HG02798 (cell line): ENCODE measurements around the gene MOB3C.
A peak's percentile ranks its signal among the peaks of the same experiment; 100 is the strongest.

Experiments used
- ATAC-seq: cut with Tn5 transposase; IDR thresholded peaks from one replicate; pipeline ENCODE4 v1.9.1; 2021; ENCODE audit warnings: mild to moderate bottlenecking; ENCODE audit not compliant: unreplicated experiment, poor library complexity

Gene MOB3C

DNA sequence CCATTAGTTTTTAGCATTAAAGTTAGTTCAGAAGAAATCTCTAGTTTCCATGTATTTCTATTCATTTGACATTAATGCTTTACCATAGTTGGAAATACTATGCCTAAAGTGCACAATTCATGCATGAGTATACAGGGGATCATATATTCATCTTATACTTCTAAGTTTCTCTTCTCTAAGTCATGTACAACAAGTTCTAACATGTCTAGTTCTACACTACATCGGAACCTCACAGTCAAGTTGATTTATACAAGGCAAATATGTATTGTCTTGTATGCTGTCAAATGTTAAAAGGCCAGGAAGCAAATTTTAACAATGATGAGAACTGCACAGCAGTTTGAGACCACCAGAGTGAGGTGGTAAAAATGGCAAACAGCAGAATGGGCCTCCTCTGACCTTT lies 22.9 kb upstream of the MOB3C start:
- no peak for ATAC-seq

DNA sequence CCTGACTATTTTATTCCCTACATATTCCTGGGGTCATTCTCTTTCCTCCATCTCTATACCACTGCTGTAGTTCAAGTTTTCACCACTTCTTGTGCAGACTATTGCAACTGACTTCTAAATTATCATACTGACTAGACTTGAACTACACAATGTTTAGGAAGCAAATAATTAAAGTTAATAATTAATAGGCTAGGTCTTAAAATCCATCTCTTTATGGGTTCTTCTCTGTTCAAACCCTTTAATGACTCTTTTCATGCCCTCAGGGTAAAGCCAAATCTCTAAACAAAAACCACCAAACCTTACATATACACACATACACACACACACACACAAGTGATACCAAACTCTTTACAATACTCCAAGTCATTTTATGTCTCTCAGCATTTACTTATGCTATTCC lies 22.3 kb upstream of the MOB3C start:
- no peak for ATAC-seq

DNA sequence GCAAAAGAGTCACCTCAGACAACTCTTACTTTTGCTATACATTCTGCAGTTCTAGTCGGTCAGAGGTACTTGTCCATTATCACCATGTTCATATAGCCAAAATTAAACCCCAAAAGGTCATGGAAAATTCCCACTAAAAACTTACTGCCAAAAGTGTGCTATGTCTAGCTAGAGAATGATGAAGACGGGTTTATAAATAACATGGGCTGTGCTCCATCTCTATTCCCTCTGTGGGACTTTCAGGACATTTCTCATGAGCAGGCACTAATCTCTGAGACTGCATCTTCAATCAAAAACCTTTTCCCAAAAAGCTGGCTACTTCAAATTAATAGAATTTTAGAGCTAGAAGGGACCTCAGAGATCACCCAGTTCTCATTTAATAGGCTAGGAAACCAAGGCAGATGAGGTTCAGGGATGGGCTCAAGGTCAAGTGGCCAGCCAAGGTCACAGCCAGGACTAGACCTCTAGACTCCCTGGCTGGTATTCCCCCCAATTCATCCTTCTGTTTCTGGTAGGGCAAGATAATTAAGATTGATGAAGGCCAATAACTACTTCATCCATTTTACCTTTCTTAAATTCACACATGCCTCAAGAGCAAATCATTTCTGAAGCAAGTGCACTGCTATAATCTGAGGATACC lies 21.0 kb upstream of the MOB3C start:
- no peak for ATAC-seq

DNA sequence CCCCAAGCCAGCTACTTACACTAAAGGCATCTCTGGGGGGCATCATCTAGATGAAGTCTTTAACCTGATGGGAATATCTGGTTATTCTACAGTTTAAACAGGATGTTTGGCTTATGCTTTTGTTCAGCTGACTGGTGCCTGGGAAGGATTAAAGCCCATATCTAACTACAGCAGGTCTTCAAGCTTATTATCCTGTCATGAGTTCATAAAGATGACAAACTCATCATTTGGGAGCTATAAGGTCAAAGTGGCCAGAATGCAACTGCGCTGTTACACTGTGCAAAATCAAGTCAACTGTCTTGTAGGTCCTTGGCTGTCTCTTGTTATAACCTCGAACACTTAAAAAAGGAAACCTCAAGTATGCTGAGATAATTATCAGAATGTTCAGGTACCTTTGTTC lies 18.6 kb upstream of the MOB3C start:
- ATAC-seq = no peak

DNA sequence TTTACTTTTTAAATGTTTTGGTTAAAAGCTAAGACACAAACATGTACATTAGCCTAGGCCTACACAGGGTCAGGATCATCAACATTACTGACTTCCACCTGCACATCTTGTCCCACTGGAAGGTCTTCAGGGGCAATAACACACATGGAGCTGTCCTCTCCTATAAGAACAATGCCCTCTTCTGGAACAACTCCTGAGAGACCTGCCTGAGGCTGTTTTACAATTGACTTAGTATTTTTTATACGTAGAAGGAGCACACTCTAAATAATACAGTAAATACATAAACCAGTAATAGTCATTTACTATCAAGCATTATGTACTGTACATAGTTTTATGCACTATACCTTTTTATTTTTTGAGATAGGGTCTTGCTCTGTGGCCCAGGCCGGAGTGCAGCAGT lies 14.1 kb upstream of the MOB3C start:
- ATAC-seq = no peak

DNA sequence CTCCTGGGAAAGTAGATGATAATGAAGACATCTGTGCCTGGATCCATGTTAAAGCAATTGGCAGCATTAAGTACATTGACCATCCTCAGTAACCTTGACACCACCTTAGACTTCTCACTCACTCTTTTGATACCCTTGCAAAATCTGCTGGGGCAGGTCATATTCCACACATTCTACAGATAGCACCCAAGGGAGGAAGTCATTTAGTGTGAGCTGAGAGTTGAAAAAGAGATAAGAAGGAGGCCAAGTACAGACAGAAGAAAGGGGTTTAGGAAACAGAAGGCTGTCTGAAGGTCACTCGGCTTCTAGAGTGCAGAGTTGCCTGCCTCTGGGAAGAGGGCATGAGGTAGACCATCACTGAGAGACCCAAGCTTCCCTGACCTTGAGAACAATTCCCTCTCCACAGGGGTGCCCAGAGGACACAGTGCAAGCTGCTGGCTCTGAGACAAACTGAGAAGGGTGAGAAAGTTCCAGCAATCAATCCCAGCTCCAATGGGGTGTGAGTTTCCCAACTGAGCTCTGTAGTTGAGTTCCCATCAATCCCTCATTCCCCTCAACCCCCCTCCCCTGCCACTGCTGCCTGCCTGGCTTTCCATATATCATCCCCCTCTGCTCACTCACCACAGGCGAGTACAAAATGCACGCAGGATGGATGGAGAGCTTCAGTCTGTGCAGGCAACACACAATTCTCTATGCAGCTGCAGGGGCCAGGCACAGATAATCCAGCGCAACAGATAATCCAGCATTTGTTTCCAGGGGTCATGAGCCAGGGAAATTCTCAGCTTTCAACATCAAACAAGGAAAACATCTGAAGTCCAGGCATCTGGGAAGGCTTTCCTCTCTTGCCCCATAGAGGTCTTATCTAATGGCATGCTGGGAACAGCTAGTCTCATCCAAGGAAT lies 7.4 kb upstream of the MOB3C start:
- ATAC-seq = no peak

DNA sequence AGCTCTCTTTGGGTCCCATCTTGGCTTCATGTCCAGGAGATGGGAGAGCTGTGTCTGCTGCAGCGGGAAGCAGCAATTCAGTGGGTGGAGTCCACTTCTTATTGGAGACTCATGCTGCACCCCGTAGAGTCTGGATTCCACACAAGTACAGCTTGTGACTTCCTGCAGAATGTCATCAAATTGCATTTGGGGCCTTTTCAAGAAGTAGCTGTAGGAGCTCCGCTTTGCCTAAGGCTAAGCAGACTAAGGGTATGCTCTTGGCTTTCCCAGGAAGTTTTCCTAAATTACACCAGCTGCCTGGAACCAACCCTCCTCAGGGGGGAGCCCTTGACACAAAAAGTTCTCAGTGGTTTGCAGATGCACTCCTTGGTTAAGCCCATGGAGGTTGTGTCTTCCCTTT lies 5.7 kb upstream of the MOB3C start:
- ATAC-seq = no peak

DNA sequence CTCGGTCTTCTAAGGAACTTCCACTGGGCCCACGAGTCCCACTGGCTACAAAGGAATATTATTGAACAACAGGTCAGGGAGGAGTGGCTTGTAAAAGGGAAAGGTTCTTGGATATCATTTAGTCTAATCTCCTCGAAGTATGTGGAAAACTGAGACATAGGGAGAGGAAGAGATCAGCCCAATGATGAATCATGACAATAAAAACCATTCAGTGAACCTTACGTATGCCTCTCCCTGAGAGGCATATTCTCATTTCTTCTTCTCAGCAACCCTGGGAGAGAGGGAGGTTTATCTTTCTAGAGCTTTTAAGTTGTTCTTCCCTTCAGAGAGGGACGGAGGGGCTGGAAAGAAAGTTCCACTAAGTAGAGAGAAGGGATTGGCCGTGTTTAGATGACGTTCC lies 5.3 kb upstream of the MOB3C start:
- no peak for ATAC-seq

DNA sequence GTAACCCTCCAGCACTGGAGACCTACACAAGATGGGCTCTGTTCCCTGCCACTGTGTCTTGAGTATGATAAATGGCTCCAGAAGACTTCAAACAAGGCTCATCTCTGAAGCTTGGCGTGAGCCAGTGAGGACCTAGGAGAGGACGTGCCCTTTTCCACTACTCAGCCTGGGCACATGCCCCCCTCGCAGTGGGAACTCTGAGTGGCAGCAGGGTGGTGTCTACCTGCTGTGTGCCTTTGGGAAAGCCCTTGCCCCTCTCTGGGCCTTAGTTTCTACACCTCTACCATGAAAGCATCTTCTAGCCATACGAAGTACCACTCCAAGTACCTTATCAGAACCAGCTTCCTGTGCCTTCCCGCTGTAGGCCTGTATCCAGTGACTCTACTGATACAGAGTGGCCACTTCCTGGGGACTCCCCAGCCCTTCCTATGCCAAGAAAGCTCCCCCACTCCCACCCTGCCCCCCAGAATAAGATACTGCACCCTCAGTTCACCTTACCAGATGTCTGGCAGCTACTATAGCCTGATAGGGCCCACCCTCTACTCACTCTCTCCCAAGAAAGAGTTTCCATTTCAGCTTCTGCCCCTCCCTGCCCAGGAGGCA lies 3.1 kb upstream of the MOB3C start:
- no peak for ATAC-seq

DNA sequence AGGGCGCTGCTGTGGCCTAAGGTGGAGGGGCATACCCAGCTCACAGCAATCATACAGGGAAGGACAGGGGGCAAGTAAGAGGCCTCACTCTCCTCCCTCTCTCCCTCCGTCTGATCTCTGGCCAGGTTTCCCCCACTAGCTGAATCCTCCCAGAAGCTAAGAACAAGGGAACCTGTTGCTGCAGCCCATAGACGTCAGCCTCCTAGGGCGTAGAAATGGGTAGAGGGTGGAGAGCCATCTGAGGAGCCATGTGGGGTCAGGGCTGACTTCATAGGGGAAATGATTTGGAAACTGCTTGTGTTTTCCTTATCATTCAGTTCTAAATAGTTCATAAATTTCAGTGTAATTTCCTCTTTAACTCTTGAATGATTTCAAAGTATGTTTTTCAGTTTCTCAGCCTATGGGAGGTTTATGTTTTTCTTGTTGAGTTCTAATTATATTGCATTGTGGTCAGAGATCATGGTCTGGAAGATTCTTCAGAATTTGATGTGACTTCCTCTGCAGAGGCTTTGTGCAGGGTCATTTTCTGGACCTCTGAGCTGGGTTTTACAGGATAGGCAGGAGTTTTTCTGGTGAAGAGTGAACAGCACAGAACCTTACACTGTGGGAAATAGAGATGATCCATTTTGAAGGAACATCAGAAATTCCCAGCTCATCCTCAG lies 2.3 kb upstream of the MOB3C start:
- ATAC-seq = no peak

DNA sequence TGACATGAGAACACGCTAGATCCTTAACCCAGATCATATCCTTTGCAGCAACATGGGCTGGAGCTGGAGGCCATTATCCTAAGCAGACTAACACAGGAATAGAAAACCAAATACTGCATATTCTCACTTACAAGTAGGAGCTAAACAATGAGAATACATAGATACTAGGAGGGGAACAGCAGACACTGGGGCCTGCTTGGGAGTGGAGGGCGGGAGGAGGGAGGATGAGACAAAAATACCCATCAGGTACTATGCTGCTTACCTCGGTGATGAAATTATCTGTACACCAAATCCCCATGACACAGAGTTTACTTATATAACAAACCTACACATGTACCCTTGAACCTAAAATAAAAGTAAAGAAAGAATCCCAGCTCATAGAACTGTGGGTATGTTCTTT lies 1.2 kb upstream of the MOB3C start:
- no peak for ATAC-seq

DNA sequence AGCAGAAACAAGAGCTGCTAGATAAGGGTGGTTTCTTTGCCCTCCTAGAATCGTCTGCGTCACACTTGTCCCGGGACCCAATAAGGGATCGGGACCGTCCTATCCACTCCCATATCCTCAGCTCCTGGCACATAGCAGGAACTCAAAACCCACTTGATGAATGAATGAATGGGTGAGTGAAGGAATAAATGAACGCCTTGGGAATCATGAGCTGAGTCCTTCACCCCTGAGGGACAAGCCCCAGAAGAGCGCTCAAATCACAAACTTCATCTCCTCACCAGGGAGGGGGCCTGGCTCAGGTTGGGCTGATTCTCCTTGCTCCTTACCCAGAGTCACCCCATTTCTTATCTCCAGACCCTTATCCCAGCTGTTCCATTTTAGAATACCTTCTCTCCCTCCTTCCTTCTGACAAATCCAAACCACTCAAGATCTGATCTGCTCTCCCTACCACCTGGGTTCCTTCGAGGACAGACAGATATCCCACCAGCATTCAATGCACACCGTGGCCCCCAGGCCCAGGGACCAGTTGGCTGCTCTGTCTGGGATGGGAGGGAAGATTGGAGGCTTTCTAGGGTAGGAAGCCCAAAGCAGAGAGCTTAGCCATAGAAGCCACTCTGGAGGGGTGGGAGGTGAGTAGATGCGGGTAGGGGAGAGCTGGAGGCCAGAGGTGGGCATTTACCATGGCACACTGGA lies 643 bp upstream of the MOB3C start:
- ATAC-seq = no peak

DNA sequence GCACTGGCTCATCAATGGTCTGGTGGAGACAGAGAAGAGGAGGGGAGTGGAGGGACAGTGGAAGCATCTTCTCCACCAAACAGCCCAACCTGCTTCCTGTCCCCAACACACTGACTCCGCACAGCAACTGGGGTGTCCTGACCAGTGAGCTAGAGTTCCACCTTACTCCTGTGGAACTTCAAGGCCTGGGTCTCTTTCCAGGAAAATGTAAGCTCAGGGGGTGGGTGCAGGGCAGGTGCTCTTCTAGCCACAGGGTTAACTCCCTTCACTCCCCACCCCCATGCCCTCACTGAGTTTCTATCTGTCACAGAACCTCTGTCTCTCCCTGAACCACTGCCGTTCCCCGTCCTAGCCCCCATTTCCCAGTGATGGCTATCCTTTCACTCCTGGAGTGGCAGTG lies 876 bp downstream of the MOB3C start:
- peak; percentile 4 for ATAC-seq

DNA sequence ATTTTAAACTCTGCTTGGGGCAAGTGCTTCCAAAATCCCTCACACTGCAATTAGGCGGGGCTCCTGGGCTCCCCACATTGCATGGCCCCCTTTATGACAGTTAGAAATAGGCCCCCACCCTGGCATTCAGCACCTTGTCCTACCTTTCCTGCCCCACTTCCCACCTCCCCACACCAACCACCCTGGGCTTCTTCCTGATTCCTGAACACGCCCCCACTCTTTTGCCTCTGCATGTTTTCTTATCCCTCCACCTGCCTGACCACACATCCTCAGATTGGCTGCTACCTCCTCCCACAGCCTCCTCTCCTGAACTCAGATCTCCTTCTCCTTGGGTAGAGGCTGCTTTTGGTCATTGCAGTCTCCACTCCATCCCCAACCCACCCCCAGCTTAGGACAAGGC lies 1.5 kb downstream of the MOB3C start:
- ATAC-seq = no peak

DNA sequence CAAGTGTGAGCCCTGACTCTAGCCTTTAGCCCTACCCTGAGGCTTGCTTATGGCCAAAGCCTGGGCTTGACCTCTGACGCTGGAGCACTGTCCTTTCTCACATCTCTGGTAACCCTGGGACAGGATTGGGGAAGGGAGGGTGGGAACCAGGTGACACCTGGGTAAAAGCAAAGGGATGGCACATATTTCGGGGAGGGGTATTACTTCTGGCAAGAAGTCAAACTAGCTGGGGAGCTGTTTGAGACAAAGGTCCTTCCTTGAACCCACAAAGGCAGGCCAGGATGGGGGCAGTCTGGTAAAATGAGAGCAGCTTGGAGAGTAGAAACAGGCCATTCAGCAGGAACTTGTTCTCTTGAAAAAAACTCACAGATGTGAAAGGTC lies 2.0 kb downstream of the MOB3C start:
- ATAC-seq = no peak

DNA sequence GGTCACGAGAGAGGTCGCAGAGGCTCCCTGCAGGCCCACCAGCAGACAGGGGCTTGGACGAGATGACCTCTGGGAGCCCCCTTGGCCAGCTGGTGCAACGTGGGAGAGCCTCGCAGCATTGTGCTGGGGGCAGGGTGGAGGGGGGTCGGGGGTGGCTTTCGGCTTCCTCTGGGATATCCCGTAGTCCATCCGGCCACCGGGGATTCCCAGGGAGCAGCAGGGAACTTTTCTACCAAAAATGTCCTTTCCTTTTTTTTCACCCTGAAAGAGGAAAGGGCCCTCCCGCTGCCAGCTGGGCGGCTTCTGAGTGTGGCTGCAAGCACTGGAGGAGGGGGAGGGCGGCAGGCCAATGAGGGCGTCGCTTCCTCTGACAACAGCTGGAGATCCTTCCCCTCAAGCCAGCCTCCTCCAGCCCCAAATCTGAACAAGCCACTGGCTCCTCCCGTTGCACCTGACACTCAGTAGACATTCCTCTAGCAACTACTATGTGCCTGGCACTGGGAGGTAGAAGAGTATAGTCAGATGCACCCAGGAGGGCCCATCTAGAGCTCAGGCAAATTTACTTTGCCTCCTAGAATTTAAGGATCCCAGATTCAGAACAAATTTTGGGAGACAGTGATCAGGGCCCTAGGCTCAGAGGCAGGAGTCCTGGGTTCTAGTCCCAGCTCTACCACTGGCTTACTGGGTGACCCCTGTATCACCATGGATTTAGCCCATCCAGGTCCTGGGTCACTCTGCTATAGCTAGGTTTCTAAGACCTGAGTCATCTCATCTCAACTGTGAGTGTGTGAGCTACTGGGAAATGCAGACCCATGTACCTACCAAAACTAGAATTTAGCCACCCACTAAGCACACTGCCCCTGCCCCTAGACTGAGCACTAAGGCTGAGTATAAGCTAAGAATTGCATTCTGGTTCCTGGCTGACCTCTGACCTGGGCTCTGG lies 2.7 kb downstream of the MOB3C start:
- peak; percentile 27 for ATAC-seq

DNA sequence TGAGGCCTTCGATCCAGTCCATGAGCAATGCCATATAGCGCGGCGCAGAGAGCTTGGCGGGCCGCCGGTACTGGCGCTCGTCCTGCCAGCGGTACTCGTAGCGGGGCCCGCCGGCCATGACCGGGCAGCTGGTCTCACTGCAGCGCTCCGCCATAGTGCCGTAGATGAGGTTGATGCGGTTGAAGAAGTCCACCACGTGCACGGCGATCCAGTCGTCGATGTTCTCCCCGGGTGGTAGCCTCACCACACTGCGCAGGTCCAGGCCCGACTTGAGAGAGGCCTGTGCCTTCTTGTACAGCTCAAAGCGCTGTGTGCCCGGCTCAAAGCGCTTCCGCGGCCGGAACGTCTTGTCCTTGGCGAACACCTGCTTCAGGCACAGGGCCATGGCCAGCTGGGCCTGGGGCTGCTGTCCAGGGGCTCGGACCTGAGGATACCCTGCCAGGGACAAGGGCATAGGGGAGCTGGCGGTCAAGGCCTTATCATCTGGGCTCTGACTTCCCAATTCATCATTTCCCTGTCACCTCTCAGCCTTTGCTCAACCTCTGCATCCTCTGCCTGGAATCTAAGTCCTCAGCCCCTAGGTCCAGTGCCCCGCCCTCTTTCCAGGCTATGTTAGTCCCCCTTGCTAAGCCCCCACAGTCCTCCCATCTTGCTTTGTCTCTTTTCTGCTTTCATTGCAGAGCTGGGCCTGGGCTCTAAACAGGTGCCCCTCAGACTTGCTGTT lies 3.5 kb downstream of the MOB3C start:
- no peak for ATAC-seq

DNA sequence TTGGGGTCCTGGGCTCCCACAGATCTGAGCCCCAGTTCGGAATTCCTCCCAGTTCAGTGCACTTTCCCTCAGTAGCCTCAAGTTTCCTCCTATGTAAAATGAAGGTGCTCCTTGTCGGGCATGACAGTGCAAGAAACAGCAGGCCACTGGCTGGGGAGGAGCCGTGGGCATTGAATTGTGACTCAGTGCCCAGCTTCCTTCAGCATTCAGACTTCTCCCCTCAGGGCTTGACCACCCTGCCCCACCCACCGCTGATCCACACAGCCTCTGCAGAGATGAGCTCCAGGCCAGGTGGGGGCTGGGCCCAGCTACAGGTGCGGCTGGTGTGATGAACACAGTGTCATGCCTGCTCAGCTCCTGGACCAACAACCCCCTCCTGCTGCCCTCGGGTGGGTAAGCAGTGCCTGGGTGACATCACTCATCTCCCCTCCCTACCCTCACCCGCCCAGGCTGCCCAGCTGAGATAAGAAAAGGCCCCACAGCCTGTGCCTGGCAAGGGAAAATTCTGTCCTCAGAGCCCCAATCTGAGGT lies 4.9 kb downstream of the MOB3C start:
- no peak for ATAC-seq
